GM18519 (cell line): Measurements from ENCODE around the gene ID1.
"Not testable (repeated sequence)": the region's sequence is repeated elsewhere in the genome, so short reads cannot be mapped to it uniquely, and the experiment has no call there.

Source experiments
- ATAC-seq: cut with Tn5 transposase; IDR thresholded peaks from one replicate; pipeline ENCODE4 v1.9.1; 2021; ENCODE audit warnings: mild to moderate bottlenecking, moderate library complexity; ENCODE audit not compliant: unreplicated experiment, low FRiP score

Gene ID1

DNA sequence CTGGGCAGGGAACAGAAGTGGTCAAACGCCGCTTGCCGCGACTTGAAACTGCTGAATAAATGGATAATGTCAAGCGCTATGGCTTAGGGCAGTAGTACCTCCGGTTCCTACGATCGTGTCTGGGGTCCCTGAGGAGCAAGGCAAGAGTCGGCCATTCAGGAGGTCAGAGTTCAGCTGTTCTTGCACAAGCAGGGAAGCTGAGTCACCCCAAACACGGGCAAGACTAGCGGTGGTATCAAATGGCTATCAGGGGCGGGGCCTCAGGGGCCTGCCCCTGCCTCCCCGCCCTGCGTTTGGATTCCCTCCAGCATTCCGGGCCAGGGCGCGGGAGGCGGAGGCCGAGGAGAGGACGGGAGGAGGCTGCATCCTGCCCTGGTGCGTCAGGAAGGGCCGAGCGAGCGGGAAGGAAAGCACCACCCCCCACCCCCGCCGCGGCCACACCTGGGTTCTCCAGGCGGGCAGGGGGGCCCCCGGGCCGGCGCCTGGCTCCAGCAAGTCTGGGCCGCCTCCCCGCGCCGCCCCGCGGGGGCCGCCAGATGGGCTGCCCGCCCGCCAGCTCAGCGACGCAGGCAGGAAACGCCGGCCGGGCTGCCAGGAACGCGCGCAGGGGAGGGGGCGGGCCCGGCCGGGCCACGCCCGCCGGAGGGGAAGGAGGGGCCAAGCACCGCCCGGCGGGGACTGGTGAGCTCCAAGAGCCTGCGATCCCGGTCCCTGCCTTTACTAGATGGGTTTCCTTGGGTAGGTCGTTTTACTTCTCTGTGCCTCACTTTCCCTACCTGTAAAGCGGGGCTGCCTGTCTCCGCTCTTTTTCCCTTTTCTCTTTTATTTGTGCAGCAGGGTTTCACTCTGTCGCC is 32.2 kb upstream of the ID1 start:
- ATAC-seq = peak; percentile 74

DNA sequence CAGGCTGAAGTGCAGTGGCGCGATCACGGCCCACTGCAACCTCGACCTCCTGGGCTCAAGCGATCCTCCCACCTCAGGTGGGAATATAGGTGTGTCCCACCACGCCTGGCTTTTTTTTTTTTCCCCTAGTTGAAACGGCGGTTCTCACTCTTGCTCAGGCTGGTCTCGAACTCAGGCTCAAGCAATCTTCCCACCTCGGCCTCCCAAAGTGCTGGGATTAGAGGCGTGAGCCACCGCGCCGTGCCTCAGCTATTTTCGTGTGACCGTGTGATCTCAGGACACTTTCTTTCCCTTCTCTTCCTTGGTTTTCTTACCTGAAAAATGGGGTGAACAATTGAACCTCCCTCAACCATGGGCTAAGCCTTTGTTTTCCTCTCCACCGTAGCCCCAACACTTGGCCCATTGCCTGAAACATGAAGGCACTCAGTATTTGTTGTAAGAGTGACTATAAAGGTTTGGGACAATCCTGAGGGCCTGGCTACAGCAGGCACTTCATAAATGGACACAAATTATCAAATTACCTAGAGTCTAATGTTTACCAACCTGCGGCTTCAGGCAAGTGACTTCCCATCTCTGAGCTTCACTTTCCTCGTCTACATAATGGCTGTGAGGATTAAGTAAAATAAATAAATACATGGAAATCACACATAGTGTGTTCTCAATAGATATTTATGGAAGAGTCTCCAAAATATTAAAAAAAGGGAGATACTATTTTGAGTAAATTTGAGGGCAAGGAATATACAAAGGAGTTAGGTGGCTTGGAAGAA is 31.4 kb upstream of the ID1 start:
- no peak for ATAC-seq

- ATAC-seq = not testable (repeated sequence)
These were observed 30.1 kb upstream of the ID1 start for GRCh38 chr20:31574986-31575385.

GRCh38 chr20:31576751-31577150 is 28.3 kb upstream of the ID1 start:
- ATAC-seq = no peak

GRCh38 chr20:31577194-31577593 is 27.9 kb upstream of the ID1 start:
- ATAC-seq = no peak

GRCh38 chr20:31578448-31579138 is 26.5 kb upstream of the ID1 start:
- no peak for ATAC-seq

DNA sequence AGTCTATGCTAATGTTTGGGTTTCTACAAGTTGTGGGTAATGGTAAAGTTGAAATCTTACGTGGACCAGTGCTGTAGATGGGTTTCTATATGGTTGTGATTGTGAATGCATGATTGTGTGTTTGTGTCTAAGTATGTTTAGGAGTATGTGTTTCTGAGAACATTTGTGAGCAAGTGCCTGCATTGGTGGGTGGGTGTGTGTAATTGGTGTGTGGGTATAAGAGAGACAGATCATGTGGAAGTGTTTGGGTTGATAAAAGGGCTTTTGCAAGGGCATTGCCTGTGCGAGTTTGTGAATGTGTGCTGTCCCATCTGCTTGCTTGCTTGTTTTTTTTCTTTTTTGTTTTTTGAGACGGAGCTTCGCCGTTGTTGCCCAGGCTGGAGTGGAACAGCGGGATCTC is 25.8 kb upstream of the ID1 start:
- no peak for ATAC-seq

- not testable (repeated sequence) for ATAC-seq
These were observed 25.0 kb upstream of the ID1 start for GRCh38 chr20:31579941-31580651.

GRCh38 chr20:31580706-31581105 is 24.4 kb upstream of the ID1 start:
- no peak for ATAC-seq

DNA sequence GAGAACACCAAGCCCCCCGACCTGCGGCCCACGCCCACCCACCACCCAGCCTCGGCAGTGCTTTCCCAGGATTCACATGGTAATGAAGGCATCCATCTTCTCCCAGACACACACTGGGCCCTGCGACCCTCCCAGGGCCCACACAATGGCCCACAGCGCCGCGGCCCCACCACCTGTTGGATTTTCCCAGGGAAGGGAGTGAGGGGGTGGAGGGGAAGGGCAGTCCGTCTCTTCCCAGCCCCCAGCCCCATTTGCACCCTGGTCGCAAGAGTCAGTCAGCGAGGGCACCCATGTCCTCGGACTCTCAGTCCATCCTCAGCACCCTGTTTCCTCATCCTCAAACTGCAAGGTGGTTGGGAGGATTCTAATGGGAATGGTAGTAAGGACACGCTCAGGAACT is 23.7 kb upstream of the ID1 start:
- no peak for ATAC-seq

DNA sequence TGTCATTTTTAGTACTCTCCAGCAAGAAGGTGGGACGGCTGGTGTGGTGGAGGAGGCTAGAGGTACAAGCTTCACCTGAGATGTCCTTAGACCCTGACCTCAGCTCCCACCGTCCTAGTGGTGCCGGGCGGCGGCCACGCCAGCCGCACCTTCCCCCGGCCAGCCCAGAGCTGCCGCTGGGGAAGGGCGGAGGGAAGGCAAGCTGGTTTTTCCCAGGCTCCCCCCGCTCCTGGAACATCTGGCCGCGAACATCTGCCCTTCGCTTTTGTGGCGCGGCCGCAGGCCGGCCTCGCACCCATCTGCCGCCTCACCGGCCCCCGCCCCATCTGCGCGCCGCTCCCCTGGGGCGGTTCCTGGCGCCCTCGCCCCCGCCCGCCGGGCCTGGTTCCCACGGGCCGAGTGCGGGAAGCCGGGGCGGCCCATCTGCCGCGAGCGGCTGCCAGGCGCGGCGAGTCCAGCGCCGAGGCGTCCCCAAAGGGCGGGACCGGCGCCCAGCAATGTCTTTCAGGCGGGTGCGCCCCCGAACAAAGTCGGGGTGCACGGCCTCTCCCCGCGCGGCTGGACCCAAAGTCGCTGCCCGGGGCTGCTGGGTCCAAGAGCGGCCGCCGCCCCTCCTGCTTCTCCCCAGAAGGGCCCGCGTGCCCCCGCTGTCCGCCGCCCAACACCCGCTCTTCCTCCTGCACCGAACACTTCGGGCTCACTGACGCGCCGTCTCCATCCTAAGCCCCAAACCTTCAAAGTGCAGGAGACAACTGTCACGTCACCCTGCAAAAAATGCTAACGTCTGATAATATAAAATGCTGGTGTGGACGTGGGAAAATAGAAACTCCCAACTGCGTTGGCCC is 17.3 kb upstream of the ID1 start:
- no peak for ATAC-seq

GRCh38 chr20:31590717-31591225 is 14.3 kb upstream of the ID1 start:
- ATAC-seq = no peak

- no peak for ATAC-seq
These were observed 11.7 kb upstream of the ID1 start for GRCh38 chr20:31593221-31594001.

DNA sequence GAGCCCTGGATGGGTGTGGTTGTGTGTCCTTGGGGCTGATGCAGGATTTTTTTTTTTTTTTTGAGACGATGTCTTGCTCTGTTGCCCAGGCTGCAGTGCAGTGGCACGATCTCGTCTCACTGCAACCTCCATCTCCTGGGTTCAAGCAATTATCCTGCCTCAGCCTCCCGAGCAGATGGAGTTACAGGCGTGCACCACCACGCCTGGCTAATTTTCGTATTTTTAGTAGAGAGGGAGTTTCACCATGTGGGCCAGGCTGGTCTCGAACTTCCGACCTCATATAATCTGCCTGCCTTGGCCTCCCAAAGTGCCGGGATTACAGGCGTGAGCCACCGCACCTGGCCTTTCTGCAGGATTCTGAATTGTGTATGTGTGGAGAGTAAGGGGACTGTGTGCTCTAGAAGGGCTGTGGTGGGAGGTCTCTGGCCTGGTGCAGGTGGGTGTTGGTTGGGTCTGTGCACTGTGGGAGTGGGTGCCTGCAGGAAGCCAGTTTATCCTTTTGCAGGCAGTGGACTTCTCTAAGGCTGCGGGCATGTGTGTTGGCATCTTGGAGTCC is 11.0 kb upstream of the ID1 start:
- no peak for ATAC-seq

- ATAC-seq = no peak
These were observed 10.3 kb upstream of the ID1 start for GRCh38 chr20:31594558-31595379.

GRCh38 chr20:31595380-31595653 is 9.8 kb upstream of the ID1 start:
- no peak for ATAC-seq

DNA sequence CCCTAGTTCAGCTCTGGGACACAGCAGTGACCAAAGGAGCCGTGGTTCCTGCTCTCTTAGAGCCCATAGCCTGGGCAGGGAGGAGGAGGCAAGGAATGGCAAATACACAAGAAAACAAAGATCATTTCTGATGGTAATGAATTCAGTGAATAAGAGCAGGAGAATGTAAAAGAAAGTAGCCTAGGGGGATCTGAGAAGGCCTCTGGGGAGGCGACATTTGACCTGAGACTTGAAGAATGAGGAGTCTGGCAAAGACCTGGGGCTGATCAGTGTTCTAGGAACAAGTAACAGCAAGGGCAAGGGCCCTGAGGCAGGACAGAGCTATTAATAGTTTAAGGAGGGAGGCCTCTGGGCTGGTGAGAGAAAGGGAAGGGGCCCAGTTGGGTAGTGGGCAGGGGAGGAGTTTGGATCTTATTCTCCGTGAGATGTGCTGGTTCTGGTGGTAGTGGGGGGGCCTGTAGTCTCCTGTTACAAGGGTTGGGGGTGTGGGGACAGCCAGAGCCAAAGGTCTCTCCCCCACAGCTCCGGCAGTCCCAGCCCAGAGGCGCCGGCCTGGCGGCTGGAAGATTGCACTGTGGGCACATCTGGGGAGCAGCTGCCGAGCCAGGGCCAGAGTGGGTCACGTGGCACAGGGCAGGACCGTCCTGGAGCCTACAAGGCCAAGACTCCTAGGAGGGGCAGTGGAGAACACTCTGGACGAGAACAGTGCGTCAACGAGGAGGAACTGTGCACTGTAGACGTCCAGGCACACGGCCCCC is 9.3 kb upstream of the ID1 start:
- no peak for ATAC-seq
